ENCODE results near the gene CXCL9.

CXCL9 gene

DNA sequence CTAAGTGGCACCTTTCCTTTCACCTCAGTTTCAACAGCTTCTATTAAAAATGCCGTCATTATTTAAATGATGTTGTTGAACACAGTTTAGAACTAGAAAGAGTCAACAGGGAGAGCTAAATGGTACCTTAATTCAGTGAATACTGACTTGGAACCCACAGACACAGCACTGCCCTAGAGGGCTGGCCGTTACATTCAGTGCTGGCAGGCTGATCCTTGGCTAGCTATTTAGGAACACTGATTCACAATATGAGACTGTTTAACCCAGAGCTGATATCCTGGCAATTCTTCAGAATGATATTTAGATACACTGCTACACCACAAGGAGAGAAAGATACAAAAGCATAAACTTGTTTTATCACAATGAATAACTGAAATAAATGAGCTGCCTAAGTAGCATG is 53.8 kb downstream of the CXCL9 start:
- Histone ChIP-seq H3K36me3 (ENCODE audit: insufficient read depth, low read length) (peaks cover 71% of the 10 kb centered on the region), H4K20me1 (ENCODE audit: insufficient read depth, low read length, poor library complexity, severe bottlenecking) (no peaks in the 10 kb centered on the region), H3K9me3 (ENCODE audit: insufficient read depth, low read depth, low read length) (no peaks in the 10 kb centered on the region), H3K9ac (ENCODE audit: low read depth, low read length, poor library complexity, severe bottlenecking) (no peak overlapping the region), H3K4me3 (ENCODE audit: low read length, poor library complexity, severe bottlenecking) (no peak overlapping the region), H3K79me2 (ENCODE audit: insufficient read depth, low read length) (no peaks in the 10 kb centered on the region), H3F3A (ENCODE audit: low read depth) (no peaks in the 10 kb centered on the region), H3K4me1 (ENCODE audit: insufficient read depth, low read length, poor library complexity, severe bottlenecking) (no peaks in the 10 kb centered on the region), H2AFZ (ENCODE audit: low read length) (no peak overlapping the region), H3K9me2 (replicated peaks; ENCODE audit: low read depth, low read length) (no peaks in the 10 kb centered on the region), H3K4me2 (ENCODE audit: low read depth, low read length, poor library complexity, severe bottlenecking) (no peak overlapping the region), H3K27me3 (ENCODE audit: insufficient read depth, low read length, poor library complexity, severe bottlenecking) (no peaks in the 10 kb centered on the region)
- TF ChIP-seq, protein P1, sequence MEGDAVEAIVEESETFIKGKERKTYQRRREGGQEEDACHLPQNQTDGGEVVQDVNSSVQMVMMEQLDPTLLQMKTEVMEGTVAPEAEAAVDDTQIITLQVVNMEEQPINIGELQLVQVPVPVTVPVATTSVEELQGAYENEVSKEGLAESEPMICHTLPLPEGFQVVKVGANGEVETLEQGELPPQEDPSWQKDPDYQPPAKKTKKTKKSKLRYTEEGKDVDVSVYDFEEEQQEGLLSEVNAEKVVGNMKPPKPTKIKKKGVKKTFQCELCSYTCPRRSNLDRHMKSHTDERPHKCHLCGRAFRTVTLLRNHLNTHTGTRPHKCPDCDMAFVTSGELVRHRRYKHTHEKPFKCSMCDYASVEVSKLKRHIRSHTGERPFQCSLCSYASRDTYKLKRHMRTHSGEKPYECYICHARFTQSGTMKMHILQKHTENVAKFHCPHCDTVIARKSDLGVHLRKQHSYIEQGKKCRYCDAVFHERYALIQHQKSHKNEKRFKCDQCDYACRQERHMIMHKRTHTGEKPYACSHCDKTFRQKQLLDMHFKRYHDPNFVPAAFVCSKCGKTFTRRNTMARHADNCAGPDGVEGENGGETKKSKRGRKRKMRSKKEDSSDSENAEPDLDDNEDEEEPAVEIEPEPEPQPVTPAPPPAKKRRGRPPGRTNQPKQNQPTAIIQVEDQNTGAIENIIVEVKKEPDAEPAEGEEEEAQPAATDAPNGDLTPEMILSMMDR (conservative IDR thresholded peaks at IDR 0.05; ENCODE audit: low read length), result no peak
- no peak for TF ChIP-seq EZH2phosphoT487 (IDR thresholded peaks at IDR 0.05; ENCODE audit: borderline replicate concordance)

Data from Loucy (cell line).